ENCODE data around the gene PTPN7.
"Not testable (repeated sequence)": the region's sequence is repeated elsewhere in the genome, so short reads cannot be mapped to it uniquely, and the experiment has no call there.

PTPN7 gene

GRCh38 chr1:202129453-202130296 lies 30.7 kb downstream of the PTPN7 start:
- DNase-seq, result no peak

GRCh38 chr1:202127836-202128622 lies 32.4 kb downstream of the PTPN7 start:
- no peak for DNase-seq

DNA sequence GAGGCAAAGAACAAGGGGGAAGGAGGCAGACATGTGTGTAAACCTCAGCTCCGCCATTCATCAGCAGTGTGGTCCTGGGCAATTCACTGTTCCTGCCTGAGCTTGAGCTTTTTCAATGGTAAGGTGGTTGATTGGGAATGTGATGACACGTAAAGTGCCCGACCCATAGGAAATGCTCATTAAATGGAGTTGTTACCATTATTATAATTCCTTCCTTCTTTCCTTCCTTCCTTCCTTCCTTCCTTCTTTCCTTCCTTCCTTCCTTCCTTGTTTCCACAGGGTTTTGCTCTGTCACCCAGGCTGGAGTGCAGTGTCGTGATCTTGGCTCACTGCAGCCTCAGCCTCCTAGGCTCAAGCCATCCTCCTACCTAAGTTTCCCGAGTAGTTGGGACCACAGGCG lies 33.3 kb downstream of the PTPN7 start:
- no peak for DNase-seq

DNA sequence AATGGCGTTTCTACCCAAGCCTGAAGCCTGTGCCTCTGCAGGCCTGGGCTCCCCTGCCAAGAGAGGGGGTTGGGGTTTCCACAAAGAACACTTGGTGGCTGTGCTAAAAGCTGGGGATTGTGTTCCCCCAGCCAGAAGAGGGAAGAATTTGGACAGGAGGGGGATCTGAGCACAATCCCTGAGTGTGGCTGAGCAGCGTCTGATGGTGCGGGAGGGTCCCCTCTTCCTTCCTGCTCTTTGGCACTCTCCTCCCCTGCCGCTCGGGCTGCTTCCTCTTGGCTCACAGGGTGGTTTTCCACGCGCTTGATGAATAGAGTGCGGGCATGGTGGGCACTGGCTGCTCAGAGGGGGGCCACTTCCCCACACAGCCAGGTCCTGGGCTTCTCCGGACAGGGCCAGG lies 34.0 kb downstream of the PTPN7 start:
- DNase-seq, result no peak

DNA sequence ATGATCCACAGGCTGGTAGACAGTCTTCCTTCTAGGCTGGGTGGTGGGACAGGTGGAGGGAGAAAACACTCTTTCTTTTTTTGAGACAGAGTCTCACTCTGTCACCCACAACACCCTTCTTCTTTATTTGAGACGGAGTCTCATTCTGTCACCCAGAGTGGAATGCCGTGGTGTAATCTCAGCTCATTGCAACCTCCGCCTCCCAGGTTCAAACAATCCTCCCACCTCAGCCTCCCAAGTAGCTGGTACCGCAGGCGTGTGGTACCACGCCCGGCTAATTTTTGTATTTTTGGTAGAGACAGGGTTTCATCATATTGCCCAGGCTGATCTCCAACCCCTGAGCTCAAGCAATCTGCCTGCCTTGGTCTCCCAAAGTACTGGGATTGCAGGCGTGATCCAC lies 34.8 kb downstream of the PTPN7 start:
- DNase-seq, result no peak

DNA sequence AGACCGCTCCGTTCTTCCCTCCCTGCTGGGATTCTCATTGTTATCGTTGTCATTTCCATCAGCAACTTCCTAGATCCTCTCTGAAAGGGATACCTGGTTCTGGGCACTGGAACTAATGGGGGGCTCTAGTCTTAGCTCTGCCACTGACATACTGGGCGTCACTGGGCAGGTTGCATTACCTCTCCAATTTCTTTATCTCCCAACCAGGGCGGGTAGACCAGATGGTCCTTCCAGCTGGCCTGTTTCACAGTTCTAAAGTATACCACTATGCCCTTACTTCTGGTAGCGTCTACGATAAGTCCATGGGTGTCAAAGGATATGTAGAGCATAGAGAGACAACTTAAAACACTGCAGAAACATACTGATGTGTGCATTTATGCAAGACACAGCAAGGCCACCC lies 36.3 kb downstream of the PTPN7 start:
- DNase-seq, result no peak

GRCh38 chr1:202123336-202123813 lies 37.0 kb downstream of the PTPN7 start:
- DNase-seq, result no peak

DNA sequence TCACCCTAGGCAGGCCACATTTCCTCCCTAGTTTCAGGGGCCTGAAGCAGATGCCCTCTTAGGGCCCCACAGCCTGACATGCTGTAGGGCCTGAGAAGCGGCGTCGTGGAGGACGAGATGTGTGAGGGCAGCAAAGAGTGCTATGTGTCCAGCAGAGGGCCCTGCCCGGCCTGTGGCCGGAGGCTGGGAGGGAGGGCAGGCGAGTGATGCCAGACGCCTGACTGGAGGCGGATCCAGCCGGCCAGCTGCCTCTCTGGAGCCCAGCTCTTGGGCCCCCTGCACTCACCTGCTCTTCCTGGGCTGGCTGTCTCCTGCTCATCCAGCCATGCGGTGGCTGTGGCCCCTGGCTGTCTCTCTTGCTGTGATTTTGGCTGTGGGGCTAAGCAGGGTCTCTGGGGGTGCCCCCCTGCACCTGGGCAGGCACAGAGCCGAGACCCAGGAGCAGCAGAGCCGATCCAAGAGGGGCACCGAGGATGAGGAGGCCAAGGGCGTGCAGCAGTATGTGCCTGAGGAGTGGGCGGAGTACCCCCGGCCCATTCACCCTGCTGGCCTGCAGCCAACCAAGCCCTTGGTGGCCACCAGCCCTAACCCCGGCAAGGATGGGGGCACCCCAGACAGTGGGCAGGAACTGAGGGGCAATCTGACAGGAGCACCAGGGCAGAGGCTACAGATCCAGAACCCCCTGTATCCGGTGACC lies 37.6 kb downstream of the PTPN7 start, which contains the start of gene GPR37L1:
Gene GPR37L1, plus strand, starts transcription at position 279 of the 697 bp plus-strand sequence. Its CDS starts 47 bp downstream, at position 326.
- DNase-seq, result no peak

- no peak for DNase-seq
These were observed 39.4 kb downstream of the PTPN7 start for GRCh38 chr1:202121006-202121405.

- DNase-seq, result no peak
These were observed 42.5 kb downstream of the PTPN7 start for GRCh38 chr1:202117898-202118371.

GRCh38 chr1:202116287-202116686 lies 44.1 kb downstream of the PTPN7 start:
- no peak for DNase-seq

GRCh38 chr1:202113690-202114300 lies 46.6 kb downstream of the PTPN7 start:
- no peak for DNase-seq

DNA sequence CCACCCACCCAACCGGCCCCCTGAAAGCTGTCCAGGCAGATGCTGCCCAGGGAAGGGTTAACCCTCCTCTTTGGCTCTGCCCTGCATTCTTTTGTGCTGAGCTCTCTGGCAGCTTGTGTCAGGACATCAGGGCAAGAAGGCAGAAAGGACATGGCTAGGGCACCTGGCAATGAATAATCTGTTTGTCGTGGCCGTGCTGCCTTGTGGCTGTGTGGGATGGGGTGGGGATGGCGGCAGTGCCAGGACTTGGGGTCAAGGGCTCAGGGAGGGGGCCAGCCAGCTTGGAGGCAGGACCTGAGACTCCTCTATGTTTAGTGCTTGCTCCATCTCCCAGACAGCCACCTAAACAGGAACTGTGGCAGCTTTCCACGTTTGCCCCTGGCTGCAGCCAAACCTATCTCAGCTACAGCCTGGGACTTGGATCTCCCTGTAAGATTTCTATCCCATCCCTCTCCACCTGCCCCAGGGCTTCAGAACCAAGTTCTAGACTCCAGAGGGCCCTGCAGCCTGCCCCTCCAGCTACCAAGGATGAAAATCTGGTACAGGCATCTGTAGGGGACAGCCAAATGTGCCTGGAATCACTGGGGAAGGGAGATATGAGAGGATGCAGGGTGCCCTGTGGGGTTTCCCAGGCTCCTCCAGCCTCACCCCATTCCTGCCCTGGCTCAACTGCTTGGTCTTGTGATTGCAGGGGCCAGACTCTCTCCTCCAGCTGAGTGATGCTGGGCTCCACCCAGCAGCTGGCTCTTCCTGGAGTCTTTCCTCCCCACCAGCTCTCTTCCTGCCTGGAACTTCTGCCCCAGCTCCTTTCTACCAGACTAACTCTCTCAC lies 47.3 kb downstream of the PTPN7 start:
- DNase-seq, result peak; percentile 27

- not testable (repeated sequence) for DNase-seq
These were observed 48.8 kb downstream of the PTPN7 start for GRCh38 chr1:202111589-202111988.

DNA sequence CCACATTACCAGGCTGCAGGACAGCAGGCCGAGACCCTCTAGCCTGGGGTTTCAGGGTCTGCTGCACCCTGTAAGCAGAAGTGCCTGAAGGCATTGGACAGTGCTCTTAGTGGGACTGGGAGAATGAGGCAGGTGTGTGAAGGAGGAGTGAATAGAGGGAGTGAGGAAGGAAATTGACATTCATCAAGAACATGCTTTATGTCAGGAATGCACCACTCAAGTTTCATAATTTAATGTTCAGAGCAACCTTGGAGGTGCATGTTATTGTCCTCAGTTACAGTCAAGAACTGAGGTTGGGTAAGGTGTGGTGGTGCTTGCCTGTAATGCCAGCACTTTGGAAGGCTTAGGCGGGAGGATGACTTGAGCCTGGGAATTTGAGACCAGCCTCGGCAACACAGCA lies 49.4 kb downstream of the PTPN7 start:
- no peak for DNase-seq

- DNase-seq, result no peak
These were observed 52.3 kb downstream of the PTPN7 start for GRCh38 chr1:202107801-202108731.

- DNase-seq, result no peak
These were observed 53.1 kb downstream of the PTPN7 start for GRCh38 chr1:202107321-202107761.

DNA sequence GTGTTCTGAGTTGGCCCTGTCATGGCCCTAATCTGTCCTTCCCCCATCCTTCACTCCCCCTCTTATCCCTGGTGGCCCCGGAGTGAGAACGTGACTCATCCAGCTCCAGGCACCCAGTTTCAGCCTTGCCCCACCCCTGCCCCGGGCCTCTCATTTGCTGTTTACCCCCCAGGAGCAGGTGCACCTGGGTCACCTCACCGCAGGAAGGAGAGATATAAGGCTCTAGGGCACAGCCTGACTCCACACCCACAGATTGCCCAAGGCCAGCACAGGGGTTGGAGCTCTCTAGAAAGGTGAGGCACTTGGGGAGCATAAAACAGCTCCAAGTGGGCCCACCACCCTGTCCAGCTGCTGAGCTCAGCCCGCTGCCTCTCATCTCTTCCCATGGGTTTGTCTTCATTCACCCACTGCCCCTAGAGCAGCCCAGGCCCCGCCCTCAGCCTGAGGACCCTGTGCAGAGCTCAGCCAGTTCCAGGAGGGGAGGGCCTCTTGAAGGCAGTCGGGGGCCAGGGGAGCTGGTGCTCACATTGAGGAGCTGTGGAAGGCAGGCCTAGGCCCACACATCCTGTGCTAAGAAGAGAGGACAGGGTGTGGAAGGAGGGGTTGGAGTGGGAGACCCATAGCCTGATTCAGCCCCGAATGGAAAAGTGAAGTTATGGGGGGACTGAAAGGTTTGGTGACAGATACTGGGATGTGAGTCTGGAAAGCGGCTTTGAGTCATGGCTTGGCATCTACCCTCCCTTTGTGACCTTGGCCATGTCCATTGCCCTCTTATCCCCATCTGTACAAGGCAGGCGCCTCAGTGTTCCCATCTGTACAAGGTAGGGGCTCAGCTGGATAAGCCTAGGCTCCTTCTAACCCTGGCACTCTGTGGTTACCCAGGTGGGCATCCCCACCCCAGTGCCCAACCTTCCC lies 53.8 kb downstream of the PTPN7 start:
- DNase-seq, result no peak

Measured in fibroblast of skin of back (primary cell).